Measurements from ENCODE around the gene MOGAT3.
A peak's percentile ranks its signal among the peaks of the same experiment; 100 is the strongest.

MOGAT3 gene

GRCh38 chr7:101239951-101240220 lies 39.0 kb upstream of the MOGAT3 start:
- H3K27me3 ChIP-seq (ENCODE audit: control insufficient read depth in 1 of 2, insufficient read depth in 2 of 2, low read length in 2 of 2) = no peaks in the 10 kb centered on the region
- peaks cover 17 to 18% of the 10 kb centered on the region in 2 donors for H3K36me3 ChIP-seq (ENCODE audit: control insufficient read depth in 2 of 2, insufficient read depth in 2 of 2, low read length in 2 of 2)
- no peak overlapping the region for H3K9ac ChIP-seq (ENCODE audit: low read length in 2 of 2)
- H3K4me1 ChIP-seq (ENCODE audit: control insufficient read depth, insufficient read depth, low read length) = peaks cover 28% of the 10 kb centered on the region
- no peak overlapping the region for H3K4me3 ChIP-seq (ENCODE audit: low read length in 2 of 2)
- no peaks in the 10 kb centered on the region for H3K9me3 ChIP-seq (ENCODE audit: control insufficient read depth in 2 of 2, low read length in 2 of 2)
- H3K27ac ChIP-seq (ENCODE audit: low read length) = no peak overlapping the region

GRCh38 chr7:101239191-101239950 lies 38.5 kb upstream of the MOGAT3 start:
- H3K4me3 ChIP-seq (ENCODE audit: low read length in 2 of 2) = no peak overlapping the region
- H3K27ac ChIP-seq (ENCODE audit: low read length) = peak overlapping the region; percentile 53
- H3K9ac ChIP-seq (ENCODE audit: low read length in 2 of 2) = no peak overlapping the region
- peaks cover 17 to 18% of the 10 kb centered on the region in 2 donors for H3K36me3 ChIP-seq (ENCODE audit: control insufficient read depth in 2 of 2, insufficient read depth in 2 of 2, low read length in 2 of 2)
- no peaks in the 10 kb centered on the region for H3K9me3 ChIP-seq (ENCODE audit: control insufficient read depth in 2 of 2, low read length in 2 of 2)
- H3K4me1 ChIP-seq (ENCODE audit: control insufficient read depth, insufficient read depth, low read length) = peaks cover 26% of the 10 kb centered on the region
- no peaks in the 10 kb centered on the region for H3K27me3 ChIP-seq (ENCODE audit: control insufficient read depth in 1 of 2, insufficient read depth in 2 of 2, low read length in 2 of 2)

GRCh38 chr7:101238226-101239182 lies 37.7 kb upstream of the MOGAT3 start:
- H3K9ac ChIP-seq (ENCODE audit: low read length in 2 of 2) = peak overlapping the region; percentile 33 to 55
- H3K9me3 ChIP-seq (ENCODE audit: control insufficient read depth in 2 of 2, low read length in 2 of 2) = no peaks in the 10 kb centered on the region
- peak overlapping the region; percentile 53 for H3K27ac ChIP-seq (ENCODE audit: low read length)
- H3K4me1 ChIP-seq (ENCODE audit: control insufficient read depth, insufficient read depth, low read length) = peaks cover 17% of the 10 kb centered on the region
- H3K27me3 ChIP-seq (ENCODE audit: control insufficient read depth in 1 of 2, insufficient read depth in 2 of 2, low read length in 2 of 2) = no peaks in the 10 kb centered on the region
- peak overlapping the region in 1 of 2 donors; percentile 52 for H3K4me3 ChIP-seq (ENCODE audit: low read length in 2 of 2)
- H3K36me3 ChIP-seq (ENCODE audit: control insufficient read depth in 2 of 2, insufficient read depth in 2 of 2, low read length in 2 of 2) = peaks cover 15 to 18% of the 10 kb centered on the region in 2 donors

DNA sequence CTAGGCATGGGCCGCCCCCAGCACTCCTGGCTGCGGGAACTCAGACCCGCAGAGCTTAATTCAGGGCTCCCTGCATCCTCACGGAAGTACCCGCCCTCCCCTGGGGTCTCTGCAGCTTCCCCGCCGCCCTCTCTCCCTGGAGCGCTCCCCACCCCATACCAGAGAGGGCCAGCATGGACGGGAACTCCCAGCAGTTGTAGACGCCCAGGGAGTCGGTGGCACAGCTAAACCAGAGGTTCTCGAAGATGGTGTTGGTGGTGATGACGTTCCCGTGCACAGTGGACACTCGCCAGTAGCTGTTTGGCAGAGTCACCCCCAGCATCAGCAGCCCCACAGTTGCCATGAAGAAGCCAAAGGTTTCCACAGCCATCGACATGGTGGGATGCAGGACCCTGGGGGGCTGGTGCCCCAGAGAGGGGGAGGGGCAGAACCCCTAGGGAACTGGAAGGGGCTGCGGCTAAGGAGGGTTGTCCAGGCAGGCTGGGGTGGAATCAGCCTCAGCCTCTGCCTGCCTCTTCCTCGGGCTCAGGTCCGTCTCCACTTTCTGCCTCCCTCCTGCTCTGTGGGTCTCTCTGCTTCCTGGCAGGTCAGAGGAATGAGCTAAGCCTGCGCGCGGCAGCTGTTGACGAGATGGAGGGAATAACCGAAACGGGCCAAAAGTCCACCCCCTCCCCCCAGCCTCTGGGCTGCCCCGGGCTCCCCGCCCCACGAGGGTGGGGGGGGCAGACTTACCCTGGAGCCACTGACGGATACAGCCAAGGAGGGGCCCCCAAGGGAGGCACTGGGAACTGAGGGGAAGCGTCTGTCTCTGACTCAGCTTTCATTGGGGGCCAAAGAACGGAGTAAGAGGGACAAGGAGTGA lies 36.6 kb upstream of the MOGAT3 start, which contains the start of gene CLDN15:
TSS of gene CLDN15 (minus strand) at position 597 of the 862 bp plus-strand sequence. CDS start at position 376, 221 bp downstream.
- Histone ChIP-seq H3K27me3 (ENCODE audit: control insufficient read depth in 1 of 2, insufficient read depth in 2 of 2, low read length in 2 of 2) (no peaks in the 10 kb centered on the region), H3K9ac (ENCODE audit: low read length in 2 of 2) (peak within 1 kb of the TSS; percentile 46 to 55), H3K9me3 (ENCODE audit: control insufficient read depth in 2 of 2, low read length in 2 of 2) (no peaks in the 10 kb centered on the region), H3K4me3 (ENCODE audit: low read length in 2 of 2) (peak within 1 kb of the TSS in 1 of 2 donors; percentile 54), H3K36me3 (ENCODE audit: control insufficient read depth in 2 of 2, insufficient read depth in 2 of 2, low read length in 2 of 2) (peaks cover 14 to 16% of the 10 kb centered on the region in 2 donors), H3K27ac (ENCODE audit: low read length) (peak within 1 kb of the TSS; percentile 53), H3K4me1 (ENCODE audit: control insufficient read depth, insufficient read depth, low read length) (peaks cover 15% of the 10 kb centered on the region)

- no peak overlapping the region for H3K9ac ChIP-seq (ENCODE audit: low read length in 2 of 2)
- no peak overlapping the region for H3K27ac ChIP-seq (ENCODE audit: low read length)
- H3K9me3 ChIP-seq (ENCODE audit: control insufficient read depth in 2 of 2, low read length in 2 of 2) = no peaks in the 10 kb centered on the region
- H3K36me3 ChIP-seq (ENCODE audit: control insufficient read depth in 2 of 2, insufficient read depth in 2 of 2, low read length in 2 of 2) = peaks cover 14 to 16% of the 10 kb centered on the region in 2 donors
- peaks cover 0 to 2% of the 10 kb centered on the region in 2 donors for H3K27me3 ChIP-seq (ENCODE audit: control insufficient read depth in 1 of 2, insufficient read depth in 2 of 2, low read length in 2 of 2)
- no peak overlapping the region for H3K4me3 ChIP-seq (ENCODE audit: low read length in 2 of 2)
- peaks cover 22% of the 10 kb centered on the region for H3K4me1 ChIP-seq (ENCODE audit: control insufficient read depth, insufficient read depth, low read length)
Measured at GRCh38 chr7:101236292-101236835, 35.5 kb upstream of the MOGAT3 start.

DNA sequence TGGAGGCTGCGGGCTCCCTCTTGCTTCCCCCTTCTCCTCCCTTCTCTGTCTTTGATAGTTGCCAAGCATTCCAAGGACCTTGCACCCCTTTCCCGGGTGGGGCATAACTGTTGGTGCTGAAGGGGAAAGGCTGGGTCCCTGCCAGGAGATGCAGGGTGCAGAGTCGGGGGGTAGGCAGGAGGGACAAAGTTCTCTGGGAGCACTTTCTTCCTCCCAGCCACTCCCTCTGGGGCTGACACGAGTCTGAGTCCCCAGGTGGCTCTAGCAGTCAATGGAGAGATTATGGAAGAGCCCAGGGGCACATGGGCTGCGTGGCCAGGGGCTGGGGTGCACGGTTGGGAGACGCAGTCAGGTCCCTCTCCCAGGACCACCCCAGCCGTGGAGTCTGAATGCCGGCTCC lies 34.7 kb upstream of the MOGAT3 start:
- peaks cover 0 to 2% of the 10 kb centered on the region in 2 donors for H3K27me3 ChIP-seq (ENCODE audit: control insufficient read depth in 1 of 2, insufficient read depth in 2 of 2, low read length in 2 of 2)
- H3K9me3 ChIP-seq (ENCODE audit: control insufficient read depth in 2 of 2, low read length in 2 of 2) = no peaks in the 10 kb centered on the region
- H3K4me3 ChIP-seq (ENCODE audit: low read length in 2 of 2) = no peak overlapping the region
- no peak overlapping the region for H3K9ac ChIP-seq (ENCODE audit: low read length in 2 of 2)
- peaks cover 22% of the 10 kb centered on the region for H3K4me1 ChIP-seq (ENCODE audit: control insufficient read depth, insufficient read depth, low read length)
- no peak overlapping the region for H3K27ac ChIP-seq (ENCODE audit: low read length)
- peaks cover 10 to 12% of the 10 kb centered on the region in 2 donors for H3K36me3 ChIP-seq (ENCODE audit: control insufficient read depth in 2 of 2, insufficient read depth in 2 of 2, low read length in 2 of 2)

DNA sequence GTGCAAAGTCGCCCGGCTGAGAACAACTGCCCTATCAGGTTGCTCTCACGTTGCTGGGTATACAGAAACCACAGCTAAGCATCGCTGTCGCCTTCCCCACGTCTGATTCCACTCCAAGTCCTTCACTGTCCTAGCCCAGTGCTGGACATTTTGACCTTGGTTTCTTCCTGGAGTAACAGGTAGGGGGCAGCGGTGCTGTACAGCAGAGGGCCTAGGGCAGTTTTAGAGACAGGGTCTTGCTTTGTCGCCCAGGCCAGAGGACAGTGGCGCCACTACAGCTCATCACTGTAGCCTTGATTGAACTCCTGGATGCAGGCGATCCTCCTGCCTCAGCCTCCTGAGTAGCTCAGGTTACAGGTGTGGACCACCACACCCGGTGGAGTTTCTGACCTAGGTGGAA lies 34.2 kb upstream of the MOGAT3 start:
- no peak overlapping the region for H3K27ac ChIP-seq (ENCODE audit: low read length)
- H3K9ac ChIP-seq (ENCODE audit: low read length in 2 of 2) = no peak overlapping the region
- peaks cover 6 to 10% of the 10 kb centered on the region in 2 donors for H3K36me3 ChIP-seq (ENCODE audit: control insufficient read depth in 2 of 2, insufficient read depth in 2 of 2, low read length in 2 of 2)
- no peak overlapping the region for H3K4me3 ChIP-seq (ENCODE audit: low read length in 2 of 2)
- H3K27me3 ChIP-seq (ENCODE audit: control insufficient read depth in 1 of 2, insufficient read depth in 2 of 2, low read length in 2 of 2) = peaks cover 0 to 2% of the 10 kb centered on the region in 2 donors
- peaks cover 22% of the 10 kb centered on the region for H3K4me1 ChIP-seq (ENCODE audit: control insufficient read depth, insufficient read depth, low read length)
- no peaks in the 10 kb centered on the region for H3K9me3 ChIP-seq (ENCODE audit: control insufficient read depth in 2 of 2, low read length in 2 of 2)

DNA sequence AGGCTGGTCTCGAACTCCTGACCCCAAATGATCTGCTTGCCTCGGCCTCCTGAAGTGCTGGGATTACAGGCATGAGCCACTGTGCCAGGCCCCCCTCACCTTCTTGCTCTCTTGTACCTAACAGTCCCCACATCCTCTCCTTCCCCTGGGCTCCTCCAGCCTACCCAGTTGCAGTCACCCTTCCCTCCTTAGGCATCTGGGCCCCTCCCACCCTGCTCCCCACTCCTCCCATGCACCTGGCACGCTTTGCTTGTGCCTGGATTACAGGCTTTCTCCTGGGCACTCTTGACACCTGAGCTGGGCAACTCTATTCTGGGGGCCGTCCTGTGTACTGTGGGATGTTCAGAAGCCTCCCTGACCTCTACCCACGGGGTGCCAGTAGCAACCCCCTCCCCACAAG lies 33.8 kb upstream of the MOGAT3 start:
- H3K9me3 ChIP-seq (ENCODE audit: control insufficient read depth in 2 of 2, low read length in 2 of 2) = no peaks in the 10 kb centered on the region
- H3K27ac ChIP-seq (ENCODE audit: low read length) = no peak overlapping the region
- H3K4me3 ChIP-seq (ENCODE audit: low read length in 2 of 2) = no peak overlapping the region
- H3K9ac ChIP-seq (ENCODE audit: low read length in 2 of 2) = no peak overlapping the region
- H3K4me1 ChIP-seq (ENCODE audit: control insufficient read depth, insufficient read depth, low read length) = peaks cover 22% of the 10 kb centered on the region
- peaks cover 4 to 7% of the 10 kb centered on the region in 2 donors for H3K36me3 ChIP-seq (ENCODE audit: control insufficient read depth in 2 of 2, insufficient read depth in 2 of 2, low read length in 2 of 2)
- H3K27me3 ChIP-seq (ENCODE audit: control insufficient read depth in 1 of 2, insufficient read depth in 2 of 2, low read length in 2 of 2) = peaks cover 0 to 2% of the 10 kb centered on the region in 2 donors

DNA sequence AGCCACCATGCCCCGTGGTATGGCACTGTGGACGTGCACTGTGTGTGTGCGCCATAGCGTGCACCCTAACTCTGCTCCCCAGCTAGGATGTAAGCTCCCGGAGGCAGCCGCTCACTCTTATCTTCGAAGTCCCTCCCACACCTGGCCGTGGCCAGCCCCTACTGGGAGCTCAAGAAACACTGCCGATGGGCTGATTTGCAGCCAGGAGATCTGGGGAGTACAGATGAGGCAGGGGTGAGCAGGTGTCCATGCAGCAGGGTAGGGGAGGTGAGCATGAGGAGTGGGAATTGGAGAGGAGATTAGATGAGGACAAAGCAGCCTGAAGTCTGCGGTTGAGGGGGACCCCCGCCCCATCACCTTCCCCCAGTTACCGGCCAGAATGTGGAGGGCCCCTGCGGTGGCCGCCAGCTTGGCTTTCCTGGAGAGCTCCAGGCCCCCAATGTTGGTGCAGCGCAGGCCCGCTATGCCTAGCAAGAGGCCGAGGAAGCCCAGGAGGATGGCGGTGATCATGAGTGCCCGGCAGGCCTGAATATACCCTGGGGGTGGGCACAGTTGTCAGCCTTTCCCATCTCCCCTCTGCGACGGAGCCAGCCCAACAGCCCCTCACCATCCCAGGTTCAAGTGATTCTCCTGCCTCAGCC lies 33.2 kb upstream of the MOGAT3 start:
- Histone ChIP-seq H3K4me1 (ENCODE audit: control insufficient read depth, insufficient read depth, low read length) (peaks cover 22% of the 10 kb centered on the region), H3K36me3 (ENCODE audit: control insufficient read depth in 2 of 2, insufficient read depth in 2 of 2, low read length in 2 of 2) (peaks cover 4 to 5% of the 10 kb centered on the region in 2 donors), H3K4me3 (ENCODE audit: low read length in 2 of 2) (no peak overlapping the region), H3K27ac (ENCODE audit: low read length) (no peak overlapping the region), H3K9me3 (ENCODE audit: control insufficient read depth in 2 of 2, low read length in 2 of 2) (no peaks in the 10 kb centered on the region), H3K9ac (ENCODE audit: low read length in 2 of 2) (no peak overlapping the region), H3K27me3 (ENCODE audit: control insufficient read depth in 1 of 2, insufficient read depth in 2 of 2, low read length in 2 of 2) (peaks cover 0 to 2% of the 10 kb centered on the region in 2 donors)
